GM21786 (cell line): ENCODE measurements around the gene GPC3.

Experiments used
- ATAC-seq: cut with Tn5 transposase; IDR thresholded peaks from one replicate; pipeline ENCODE4 v1.9.1; 2021; ENCODE audit not compliant: unreplicated experiment

The GPC3 gene

DNA sequence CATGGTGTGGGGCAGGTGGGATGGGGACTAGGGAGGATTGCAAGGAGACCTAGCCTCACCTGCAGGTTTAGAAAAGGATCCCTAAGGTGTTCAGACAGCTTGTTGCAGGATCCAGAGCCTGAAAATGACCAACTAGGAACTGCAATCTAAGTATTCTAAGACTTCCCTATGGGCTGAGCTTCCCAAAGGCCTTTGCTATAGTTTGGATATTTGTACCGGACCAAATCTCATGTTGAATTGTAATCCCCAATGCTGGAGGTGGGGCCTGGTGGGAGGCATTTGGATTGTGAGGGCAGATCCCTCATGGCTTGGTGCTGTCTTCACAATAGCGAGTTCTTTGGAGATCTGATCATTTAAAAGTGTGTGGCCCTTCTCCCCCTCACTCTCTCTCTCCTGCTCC, 52.1 kb downstream of the GPC3 start:
- no peak for ATAC-seq

DNA sequence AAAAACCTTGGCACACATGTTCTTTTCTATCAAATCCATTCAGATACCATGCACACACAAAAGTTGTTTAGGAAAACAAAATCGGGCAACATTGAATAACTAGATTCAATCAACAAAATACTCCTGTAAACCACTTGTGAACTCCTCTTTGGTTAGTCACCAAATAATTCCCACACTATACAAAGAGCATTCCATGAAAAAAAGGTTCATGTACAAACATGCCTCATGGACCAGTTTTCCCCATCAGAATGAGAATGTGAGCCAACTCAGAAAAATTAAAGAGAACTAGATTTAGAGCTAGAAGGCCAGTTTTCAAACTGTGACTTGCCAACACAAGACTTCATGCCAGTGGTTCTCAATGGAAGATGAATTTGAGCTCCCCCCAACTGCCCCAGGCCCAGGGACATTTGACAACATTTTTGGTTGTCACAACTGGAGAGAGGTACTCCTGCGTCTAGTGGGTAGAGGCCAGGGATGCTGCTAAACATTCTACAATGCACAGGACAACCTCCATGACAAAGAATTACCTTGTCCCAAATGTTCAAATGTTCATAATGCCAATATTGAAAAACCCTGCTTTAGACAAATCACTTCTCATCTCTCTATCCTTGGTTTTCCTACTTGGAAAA, 55.4 kb downstream of the GPC3 start:
- no peak for ATAC-seq

DNA sequence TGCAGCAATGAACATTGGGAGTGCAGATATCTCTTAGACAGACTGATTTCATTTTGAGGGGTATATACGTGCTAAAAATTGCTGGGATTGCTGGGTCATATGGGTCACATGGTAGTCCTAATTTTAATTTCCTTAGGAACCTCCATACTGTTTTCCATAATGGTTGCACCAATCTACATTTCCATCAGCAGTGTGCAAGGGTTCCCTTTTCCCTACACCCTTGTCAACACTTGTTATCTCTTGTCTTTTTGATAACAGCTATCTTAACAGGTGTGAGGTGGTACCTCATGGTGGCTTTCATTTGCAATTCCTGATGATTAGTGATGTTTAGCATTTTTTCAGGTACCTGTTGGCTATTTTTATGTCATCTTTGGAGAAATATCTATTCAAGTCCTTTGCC, 57.0 kb downstream of the GPC3 start:
- ATAC-seq = no peak

DNA sequence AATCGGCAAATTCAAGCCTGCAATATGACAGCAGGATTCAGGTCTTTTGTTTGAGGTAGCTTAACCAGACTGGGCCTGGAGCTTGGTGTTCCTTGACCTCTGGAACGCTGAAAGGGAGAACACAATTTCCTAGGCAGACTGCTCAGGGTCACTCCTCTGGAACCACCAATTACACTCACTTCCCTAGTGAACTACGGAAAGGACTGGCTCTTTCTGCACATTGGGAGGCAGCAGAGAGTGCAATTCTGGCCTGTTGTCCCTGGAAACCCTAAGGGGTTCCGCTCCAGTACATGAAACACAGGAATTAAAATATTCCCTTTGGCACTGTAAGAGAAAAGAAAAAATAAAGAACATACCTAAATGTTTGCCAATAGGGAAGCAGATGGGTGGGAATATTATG, 58.6 kb downstream of the GPC3 start:
- ATAC-seq = no peak

DNA sequence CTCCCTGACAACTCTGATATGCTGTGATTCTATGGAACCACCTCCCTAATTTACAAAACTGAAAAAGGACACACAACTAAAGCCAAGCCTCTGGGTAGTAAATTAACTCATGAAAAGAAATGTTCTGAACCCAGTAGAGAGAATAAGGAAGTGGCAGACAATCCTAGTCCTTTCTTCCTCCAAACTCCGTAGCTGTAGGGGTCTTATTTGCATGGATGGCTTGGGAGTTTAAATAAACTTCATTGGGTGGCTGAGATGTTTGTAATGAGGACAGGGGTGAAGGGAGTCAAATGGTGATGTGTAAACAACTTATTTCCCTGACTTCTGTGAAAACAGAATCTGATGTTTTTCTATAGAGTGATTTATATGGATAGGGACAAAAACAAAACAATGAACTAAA, 59.3 kb downstream of the GPC3 start:
- ATAC-seq = no peak

DNA sequence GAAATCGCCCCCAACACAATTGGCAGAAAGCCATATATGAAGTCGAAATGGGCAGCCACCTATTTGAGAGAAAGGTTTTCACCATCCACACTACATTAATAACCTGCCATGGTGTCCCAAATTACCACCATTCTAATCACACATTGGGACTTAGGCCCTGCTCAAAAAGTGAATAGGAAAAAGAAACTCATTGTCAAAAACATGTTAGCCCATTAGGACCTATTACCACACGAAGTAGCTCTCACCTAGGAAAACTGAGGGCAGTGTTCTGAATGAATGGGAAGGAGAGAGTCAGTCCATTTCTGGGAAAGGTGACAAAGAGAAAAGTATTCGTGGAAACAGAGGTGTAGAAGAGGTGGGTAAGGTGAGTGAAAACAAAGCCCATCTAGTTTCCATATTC, 60.8 kb downstream of the GPC3 start:
- ATAC-seq = no peak

DNA sequence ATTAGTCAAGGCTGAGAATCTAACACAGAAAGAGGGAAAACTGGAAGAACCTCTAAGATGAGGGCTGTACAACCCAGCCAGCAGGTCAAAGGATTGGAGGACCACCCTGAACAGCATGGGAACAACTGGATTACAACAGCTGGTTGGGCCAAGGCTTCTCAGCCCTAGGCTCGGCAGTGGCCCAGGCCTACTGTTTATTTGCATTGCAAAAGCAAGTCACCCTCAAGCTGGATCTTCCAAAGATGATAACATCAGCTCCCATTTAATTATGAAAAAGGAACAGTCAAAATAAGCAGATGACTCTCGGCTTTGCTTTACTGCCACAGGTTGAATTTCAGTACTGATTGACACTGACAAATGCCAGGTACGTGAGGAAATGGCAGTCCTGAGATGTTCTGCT, 61.8 kb downstream of the GPC3 start:
- no peak for ATAC-seq

DNA sequence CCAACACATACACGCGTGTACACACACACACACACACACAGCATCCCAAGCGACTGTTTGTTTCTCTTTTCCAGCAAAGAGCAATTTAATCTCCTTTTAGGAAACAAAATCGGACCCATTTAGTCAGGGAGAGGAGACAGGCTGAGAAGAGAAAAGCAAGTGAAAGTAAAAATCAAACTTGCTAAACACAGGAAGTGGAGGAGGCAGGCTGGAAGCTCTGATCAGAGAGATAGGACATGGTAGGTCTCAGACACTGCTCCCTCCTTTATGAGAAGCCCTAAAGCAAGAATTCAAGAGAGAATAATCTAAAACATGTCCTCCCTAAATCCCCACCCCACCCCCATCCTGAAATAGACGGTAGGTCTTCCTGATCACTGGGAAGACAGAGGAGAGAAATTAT, 62.3 kb downstream of the GPC3 start:
- ATAC-seq = no peak

DNA sequence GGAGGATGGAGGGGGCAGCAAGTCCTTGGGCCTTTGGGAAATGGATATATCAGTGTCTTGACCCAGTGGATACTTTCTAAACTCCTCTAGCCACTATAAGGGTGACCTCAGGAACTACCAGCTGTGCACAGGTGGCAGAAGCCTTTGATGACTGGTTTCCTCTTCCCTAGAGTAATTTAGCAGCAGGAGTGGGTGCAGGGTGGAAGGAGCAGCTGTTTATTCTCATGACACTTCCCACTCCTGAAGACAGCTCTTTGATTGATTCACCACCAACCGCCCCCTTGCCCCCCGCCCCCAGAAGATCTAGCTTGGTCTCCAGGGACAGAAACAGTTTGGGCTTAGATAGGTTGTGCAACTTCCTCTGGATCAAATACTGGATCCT, 63.0 kb downstream of the GPC3 start:
- ATAC-seq = no peak

DNA sequence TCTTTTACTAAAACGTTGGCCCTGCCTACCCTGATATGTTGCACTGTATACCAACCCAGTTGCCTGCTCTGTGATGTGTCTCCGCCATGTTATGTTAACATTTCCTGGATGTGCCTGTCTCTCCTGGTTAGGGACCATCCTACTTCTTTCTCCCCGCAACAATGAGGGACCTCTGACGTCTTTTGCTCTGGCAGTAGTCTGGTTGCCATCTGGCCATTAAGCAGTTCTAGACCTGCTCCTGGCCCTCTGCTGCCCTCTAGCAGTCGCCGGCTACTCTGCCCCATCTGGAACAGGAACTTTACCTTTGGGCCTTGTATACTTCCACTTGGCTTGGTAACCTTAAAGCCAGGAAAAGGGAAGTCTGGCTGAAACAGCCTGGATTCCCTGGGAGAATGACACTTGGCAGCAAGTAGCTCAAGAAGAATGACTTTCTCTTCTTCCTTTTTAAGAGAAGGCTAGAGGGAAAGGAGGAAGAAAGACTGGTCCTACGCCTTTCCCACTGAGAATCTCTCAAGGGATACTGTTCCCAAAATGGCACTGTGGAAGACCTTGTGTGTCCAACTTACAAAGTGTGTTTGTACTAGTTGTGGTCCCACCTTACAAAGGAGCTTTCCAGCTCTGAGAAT, 63.5 kb downstream of the GPC3 start:
- ATAC-seq = no peak

DNA sequence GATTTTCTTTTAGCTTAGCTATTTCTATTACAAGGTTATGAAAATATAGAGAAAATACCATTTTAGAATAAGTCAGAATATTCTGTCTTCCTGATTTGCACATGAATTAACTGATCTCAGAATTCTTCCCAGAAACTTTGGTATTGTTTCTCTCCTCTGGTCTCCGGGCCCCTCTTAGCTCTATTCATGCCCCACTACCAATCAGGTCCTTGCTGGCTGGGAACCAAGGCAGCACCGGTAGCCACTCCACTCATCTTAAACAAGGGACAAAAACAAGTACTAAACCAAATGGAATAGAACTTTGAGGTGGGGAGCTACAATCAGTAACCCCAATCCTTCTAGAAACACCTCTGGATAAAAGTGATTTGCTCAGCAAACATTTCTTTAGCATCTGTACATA, 64.3 kb downstream of the GPC3 start:
- ATAC-seq = no peak

DNA sequence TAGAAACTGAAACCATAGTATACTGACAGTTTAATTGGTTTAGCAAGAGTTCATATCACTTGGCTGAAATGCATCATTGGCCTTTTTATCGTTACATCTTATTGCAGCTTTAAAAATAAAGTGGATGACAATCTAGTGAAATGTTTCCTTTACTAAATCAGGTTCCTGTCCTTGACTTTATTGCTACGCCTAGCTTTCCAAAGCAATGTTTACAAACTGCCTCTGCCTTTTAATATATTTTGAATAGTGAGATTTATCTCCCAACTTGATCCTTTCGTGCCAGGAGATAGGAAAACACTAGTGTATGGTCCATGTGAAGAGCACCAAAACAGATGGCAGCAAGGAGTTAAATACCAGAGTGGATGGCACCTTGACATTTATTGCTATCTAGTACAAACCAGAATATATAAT, 67.0 kb downstream of the GPC3 start:
- ATAC-seq = no peak

DNA sequence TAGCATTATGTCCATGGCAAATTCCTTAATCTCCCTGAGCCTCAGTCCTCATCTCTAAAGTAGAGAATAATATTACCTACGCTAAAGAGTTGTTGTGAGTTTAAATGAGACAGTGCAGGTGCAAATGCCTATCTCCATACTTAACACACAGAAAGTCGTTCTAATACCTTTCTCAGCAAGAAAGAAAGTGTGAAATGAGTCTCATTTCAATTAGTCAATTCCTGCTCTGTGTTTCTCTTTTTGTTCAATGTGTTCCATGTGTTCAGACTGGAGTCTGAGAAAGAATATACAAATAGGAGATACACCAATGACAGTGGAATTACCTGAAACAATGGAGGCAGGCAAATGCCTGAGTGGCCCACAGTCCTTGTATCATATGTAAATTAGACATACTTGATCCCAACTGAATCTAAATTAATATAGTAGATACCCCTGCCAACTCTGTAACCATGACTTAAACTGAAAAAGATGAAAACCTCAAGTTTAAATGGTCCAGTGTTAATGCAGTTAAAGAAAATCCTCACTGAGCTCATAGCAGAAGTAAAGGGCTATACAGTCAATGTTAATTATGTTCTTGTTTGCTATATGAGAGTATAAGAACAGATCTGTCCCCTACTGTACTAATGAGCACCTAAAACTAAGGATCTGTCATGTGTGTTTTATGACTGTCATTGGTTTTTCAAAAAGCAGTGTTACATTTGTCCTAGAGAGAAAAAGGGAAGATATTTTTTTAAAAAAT, 68.2 kb downstream of the GPC3 start:
- no peak for ATAC-seq

DNA sequence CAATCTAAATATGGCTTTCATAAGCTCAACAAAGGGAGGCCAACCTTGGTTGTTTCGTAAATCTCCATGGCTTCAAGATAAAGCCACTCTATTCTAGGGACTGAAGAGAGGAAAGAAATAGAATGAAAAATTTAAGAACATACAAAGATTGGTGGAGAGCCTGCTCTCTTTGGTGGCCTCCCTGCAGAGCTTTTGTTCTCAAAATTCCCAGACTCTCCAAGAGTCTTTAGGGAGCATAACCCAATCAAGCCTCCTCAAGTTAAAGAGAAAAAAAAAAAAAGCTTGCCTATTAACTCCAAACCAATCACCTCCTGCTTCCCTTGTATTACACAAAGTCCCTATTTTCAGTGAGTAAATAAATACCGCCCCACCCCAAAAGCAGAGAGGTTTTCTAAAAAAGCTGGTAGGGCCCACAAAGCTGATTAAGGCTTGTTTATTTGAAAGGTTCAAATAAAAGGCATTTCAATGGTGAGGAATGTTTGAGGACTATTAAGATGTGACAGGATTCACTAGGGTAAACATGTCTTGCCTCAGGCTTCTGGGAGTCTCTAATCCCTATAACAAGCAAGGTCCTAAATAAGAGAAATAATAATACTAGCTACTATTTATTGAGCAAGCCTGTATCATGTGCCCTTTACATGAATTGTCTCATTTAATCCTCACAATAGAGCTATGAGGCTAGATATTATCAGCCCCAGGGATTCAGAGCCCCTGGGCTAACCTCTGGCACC, 71.6 kb downstream of the GPC3 start:
- no peak for ATAC-seq

DNA sequence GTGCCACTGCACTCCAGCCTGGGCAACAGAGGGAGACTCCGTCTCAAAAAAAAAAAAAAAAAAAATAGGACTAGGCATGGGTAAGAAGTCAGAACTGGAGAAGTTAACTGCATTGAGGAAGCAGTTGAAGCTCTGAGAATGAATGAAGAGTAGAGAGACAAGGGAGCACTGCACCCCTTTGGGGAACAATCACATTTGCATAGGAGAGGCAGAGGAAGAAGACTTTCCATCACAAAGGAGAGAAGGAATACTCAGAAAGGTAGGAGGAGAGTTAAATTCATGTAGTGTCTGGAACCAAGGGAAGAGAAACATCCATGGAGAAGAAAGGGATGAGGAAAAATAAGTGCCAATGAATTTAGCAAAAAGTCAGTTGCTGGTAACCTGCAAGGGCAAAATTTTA, 72.4 kb downstream of the GPC3 start:
- no peak for ATAC-seq

DNA sequence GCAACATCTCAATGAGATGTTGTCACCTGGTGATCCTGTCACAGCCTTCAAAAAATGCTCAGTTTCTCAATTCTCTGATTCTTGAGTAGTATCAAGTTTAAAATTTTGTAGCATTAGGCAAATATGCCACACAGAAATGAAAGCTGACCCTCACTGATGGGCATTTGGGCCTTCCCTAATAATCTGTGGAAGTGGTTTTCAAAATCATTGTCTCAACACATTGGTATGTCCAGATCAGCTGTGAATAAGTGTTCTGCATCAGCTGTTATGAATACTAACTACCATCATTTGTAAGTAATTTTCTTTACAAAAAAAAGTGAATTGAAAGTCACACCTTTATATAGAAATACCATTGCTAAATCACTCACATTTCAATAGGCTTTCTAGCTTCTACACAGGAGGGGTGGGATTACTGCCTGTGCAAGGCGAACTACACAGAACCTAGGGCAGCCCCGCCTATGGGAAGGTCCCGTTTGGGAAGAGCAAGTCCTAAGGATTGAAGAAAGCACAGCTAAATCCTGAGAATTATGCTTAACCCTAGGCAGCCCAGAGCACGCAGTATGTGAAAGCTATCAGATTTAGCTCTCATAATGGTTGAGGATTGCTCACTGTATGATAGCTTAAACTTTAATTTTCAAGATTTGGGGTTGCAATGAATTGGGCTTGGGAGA, 73.4 kb downstream of the GPC3 start:
- no peak for ATAC-seq

DNA sequence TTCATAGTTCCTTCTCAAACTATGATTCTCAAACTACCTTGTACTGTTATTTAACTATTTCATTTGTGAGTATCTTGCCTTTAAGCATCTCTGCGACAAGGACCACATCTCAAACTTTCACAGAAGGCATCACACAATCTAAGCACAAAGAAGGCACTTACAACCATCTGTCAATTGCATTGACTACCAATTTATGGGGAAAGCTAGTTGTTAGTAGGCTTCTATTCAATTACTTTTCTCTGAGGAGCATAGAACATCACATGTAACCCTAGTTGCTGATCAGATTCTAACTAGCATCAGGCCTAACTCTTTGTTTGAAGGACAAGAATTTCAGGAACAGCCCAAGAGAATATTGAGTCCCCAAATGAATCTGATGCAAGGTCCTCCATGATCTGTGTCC, 74.9 kb downstream of the GPC3 start:
- ATAC-seq = no peak

DNA sequence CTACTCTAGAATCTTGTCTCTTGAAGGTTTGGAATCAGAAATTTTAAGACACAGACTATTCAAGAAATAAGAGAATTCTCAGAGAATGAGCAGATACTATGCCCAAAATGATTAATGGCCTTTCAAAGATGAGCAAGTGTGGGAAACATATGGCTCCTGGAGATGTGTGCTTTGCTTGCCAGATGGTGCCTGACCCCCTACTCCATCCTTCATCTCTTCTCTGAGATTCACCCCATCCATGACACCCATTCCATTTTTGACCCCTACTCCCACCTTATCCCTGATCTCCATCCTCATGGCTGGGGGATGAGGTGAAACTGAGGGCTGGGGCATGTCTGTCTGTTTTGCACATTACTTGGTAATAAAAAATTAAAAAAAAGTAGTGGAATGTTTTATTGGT, 75.5 kb downstream of the GPC3 start:
- ATAC-seq = no peak

DNA sequence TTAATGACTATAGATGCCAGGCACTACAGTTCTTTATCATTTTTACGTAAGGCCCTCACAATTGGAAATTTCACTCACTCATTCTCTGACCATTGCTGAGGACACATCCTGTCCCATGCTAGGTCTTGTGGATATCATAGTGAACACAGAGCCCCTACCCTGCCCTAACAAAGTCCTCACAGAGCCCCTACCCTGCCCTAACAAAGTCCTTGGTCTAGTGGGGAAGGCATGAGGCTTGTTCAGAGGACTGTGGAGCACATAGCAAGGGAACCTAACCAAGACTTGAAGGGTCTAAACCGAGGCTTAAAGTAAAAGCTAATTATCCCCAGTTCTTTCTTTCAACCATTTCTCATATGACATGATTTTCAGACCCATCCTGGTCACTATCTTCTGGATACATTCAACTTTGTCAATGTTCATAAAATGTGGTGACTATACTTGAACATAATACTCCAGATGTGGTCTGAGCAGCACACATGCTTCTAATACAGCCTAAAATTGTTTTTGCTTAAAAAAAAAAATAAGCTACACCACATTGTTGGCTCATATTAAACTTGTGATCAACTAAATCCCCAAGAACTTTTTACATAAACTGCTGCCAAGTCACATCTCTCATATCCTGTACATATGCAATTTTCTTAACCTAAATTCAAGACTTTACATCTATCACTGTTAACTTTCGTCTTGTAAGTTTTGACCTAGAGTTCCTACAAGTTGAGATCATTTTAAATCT, 77.0 kb downstream of the GPC3 start:
- ATAC-seq = no peak

DNA sequence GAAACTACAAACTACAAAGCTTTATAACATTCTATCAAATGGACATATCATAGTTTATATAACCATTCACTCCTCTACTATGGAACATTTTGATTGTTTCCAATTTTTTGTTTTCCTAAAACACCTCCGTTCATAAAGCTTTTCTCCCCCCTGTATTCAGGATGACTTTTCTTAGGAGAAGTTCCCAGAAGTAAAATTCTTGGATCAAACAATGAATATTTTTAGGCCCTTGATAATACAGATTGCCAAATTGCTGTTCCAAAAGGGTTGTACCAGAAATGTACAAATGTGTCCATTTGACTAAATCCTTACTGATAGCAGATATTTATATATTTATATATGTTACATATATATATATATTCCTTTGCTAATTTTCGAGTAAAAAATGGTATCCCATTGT, 77.8 kb downstream of the GPC3 start:
- ATAC-seq = no peak

DNA sequence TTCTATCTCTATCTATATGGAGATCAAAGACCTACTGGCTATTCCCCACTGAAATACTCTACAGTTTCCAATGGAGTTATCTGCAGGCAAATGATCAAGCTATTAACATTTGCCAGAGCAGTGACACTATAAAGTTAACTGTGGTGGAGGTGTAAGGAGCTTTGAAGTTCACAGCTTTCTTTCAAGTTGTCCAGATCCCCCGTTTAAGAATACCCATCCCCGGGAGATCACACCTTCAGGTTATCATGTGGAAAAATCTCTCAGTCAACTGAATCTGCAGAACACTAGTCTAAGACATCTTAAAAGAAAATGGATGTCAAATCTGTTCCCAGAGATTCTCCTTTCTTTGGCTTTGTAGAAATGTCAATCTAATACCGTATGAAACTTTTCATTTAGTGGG, 80.1 kb downstream of the GPC3 start:
- no peak for ATAC-seq
